DOHH2 (cell line): ENCODE data around the gene ARHGEF16.

Experiments
- EZH2phosphoT487 ChIP-seq: fragments of 200-600 bp; sonication (generic); IDR thresholded peaks from 2 replicates; pipeline ENCODE4 v1.6.1; 2017; ENCODE audit warnings: borderline replicate concordance, mild to moderate bottlenecking, antibody characterized with exemption, low read length, moderate library complexity, mixed read lengths
- TF ChIP-seq, protein P1 (sequence below): fragments of 200-600 bp; sonication (generic); IDR thresholded peaks from one replicate; pipeline ENCODE4 v1.5.1; 2014; ENCODE audit warnings: antibody characterized with exemption, mild to moderate bottlenecking, low read depth, low read length; ENCODE audit not compliant: poor library complexity, severe bottlenecking

DNA sequence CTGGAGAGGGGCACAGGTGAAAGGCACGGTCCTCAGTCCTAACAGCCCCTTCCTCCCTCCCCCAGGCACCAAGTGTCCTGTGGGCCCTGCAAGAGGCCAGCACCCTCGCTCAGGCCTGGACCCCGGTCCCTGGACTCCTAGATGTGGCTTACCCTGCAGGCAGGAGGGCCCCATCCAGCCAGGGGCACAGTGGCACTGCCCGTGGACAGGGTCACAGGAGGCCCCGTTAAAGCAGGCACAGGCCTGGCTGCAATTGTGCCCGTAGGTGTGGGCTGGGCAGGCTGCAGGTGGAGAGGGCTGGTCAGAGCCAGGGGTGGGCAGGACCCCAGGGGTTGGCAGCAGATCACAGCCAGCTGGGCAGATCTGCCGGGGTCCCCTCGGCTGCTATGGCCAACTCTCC is 44.5 kb downstream of the ARHGEF16 start:
- TF ChIP-seq, protein P1, sequence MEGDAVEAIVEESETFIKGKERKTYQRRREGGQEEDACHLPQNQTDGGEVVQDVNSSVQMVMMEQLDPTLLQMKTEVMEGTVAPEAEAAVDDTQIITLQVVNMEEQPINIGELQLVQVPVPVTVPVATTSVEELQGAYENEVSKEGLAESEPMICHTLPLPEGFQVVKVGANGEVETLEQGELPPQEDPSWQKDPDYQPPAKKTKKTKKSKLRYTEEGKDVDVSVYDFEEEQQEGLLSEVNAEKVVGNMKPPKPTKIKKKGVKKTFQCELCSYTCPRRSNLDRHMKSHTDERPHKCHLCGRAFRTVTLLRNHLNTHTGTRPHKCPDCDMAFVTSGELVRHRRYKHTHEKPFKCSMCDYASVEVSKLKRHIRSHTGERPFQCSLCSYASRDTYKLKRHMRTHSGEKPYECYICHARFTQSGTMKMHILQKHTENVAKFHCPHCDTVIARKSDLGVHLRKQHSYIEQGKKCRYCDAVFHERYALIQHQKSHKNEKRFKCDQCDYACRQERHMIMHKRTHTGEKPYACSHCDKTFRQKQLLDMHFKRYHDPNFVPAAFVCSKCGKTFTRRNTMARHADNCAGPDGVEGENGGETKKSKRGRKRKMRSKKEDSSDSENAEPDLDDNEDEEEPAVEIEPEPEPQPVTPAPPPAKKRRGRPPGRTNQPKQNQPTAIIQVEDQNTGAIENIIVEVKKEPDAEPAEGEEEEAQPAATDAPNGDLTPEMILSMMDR: no peak
- TF ChIP-seq EZH2phosphoT487: no peak
